Hepatocyte (in vitro differentiated cells): ENCODE data around the gene ATAD3B. TPM values are rescaled to one million over a fixed set of nuclear protein-coding genes. Genes with fewer than 3 reads are reported as not detected.
"Not testable (repeated sequence)": the region's sequence is repeated elsewhere in the genome, so short reads cannot be mapped to it uniquely, and the experiment has no call there.

Source experiments
- DNase-seq: peaks from one replicate; pipeline ENCODE4 v3.0.0-alpha.2; 2016; ENCODE audit warnings: low spot score
- H2AFZ ChIP-seq: fragments of 200-600 bp; sonication (generic); 2 replicates; pipeline ENCODE4 v1.6.0; 2016; ENCODE audit warnings: antibody characterized with exemption, mild to moderate bottlenecking
- H3K27ac ChIP-seq: fragments of 200-600 bp; sonication (generic); 2 replicates; pipeline ENCODE4 v1.5.1; 2016; ENCODE audit warnings: mild to moderate bottlenecking
- H3K27me3 ChIP-seq: fragments of 200-600 bp; sonication (generic); 2 replicates; pipeline ENCODE4 v1.6.1; 2016
- H3K36me3 ChIP-seq: fragments of 200-600 bp; sonication (generic); replicated peaks from 2 replicates; pipeline ENCODE4 v1.5.1; 2016; ENCODE audit warnings: low read depth; ENCODE audit not compliant: insufficient read depth
- H3K4me1 ChIP-seq: fragments of 200-600 bp; sonication (generic); 2 replicates; pipeline ENCODE4 v1.5.1; 2016; ENCODE audit warnings: mild to moderate bottlenecking, moderate library complexity; ENCODE audit not compliant: insufficient read depth
- H3K4me2 ChIP-seq: fragments of 200-600 bp; sonication (generic); 2 replicates; pipeline ENCODE4 v1.6.0; 2016
- H3K4me3 ChIP-seq: fragments of 200-600 bp; sonication (generic); 2 replicates; pipeline ENCODE4 v1.5.1; 2016; ENCODE audit warnings: mild to moderate bottlenecking
- H3K79me2 ChIP-seq: fragments of 200-600 bp; sonication (generic); 2 replicates; pipeline ENCODE4 v1.6.0; 2017; ENCODE audit warnings: mild to moderate bottlenecking
- H3K9me2 ChIP-seq: fragments of 200-600 bp; sonication (generic); replicated peaks from 2 replicates; pipeline ENCODE4 v1.6.0; 2017; ENCODE audit warnings: mild to moderate bottlenecking; ENCODE audit not compliant: insufficient read depth
- H3K9me3 ChIP-seq: fragments of 200-600 bp; sonication (generic); 2 replicates; pipeline ENCODE4 v1.5.1; 2016; ENCODE audit warnings: low read depth, mild to moderate bottlenecking
- H4K20me1 ChIP-seq: fragments of 200-600 bp; sonication (generic); 2 replicates; pipeline ENCODE4 v1.6.0; 2016; ENCODE audit warnings: mild to moderate bottlenecking; ENCODE audit not compliant: insufficient read depth, poor library complexity, severe bottlenecking
- CTCF ChIP-seq: fragments of 200-600 bp; sonication (generic); IDR thresholded peaks from 2 replicates; pipeline ENCODE4 v1.5.1; 2016; ENCODE audit warnings: antibody characterized with exemption, mild to moderate bottlenecking; ENCODE audit not compliant: poor library complexity
- EZH2 ChIP-seq: fragments of 200-600 bp; sonication (generic); IDR thresholded peaks from 2 replicates; pipeline ENCODE4 v1.6.1; 2016; ENCODE audit warnings: antibody characterized with exemption, mild to moderate bottlenecking, borderline replicate concordance
- EZH2phosphoT487 ChIP-seq: fragments of 200-600 bp; sonication (generic); IDR thresholded peaks from one replicate; pipeline ENCODE4 v1.6.1; 2018; ENCODE audit warnings: antibody characterized with exemption, mild to moderate bottlenecking, low read depth, moderate library complexity; ENCODE audit not compliant: unreplicated experiment, severe bottlenecking
- WGBS: methylation state at CpG from one replicate; pipeline ENCODE4 v1.1.6; 2016; ENCODE audit warnings: low lambda C conversion rate; ENCODE audit errors: missing lambda C conversion rate; 5-methylcytosine and 5-hydroxymethylcytosine counted together
- polyA plus RNA-seq: library from polyadenylated mRNA; unstranded; fragments of >200 nt; fragmentation: Nextera tagmentation; extraction: Ambion mirVana; gene quantifications from 2 replicates; pipeline ENCODE4 v1.2.1, GENCODE V29; 2016
- total RNA-seq: library from RNA; depleted of rRNA; stranded (reverse); fragments of >200 nt; gene quantifications from 2 replicates; pipeline ENCODE4 v1.2.3, GENCODE V29; 2014

ATAD3B gene
- total and polyA plus RNA-seq, 2 experiments from 2014 or later = 13.4 to 33.2 TPM

GRCh38 chr1:1482856-1483255, 11.3 kb downstream of the ATAD3B start:
- no peaks in the 10 kb centered on the region for H3K36me3 ChIP-seq

GRCh38 chr1:1483714-1484113, 12.1 kb downstream of the ATAD3B start:
- H3K9me2 ChIP-seq = no peaks in the 10 kb centered on the region
- no peak overlapping the region for H2AFZ ChIP-seq
- no peaks in the 10 kb centered on the region for H3K4me1 ChIP-seq
- H3K4me2 ChIP-seq = no peak overlapping the region
- no peaks in the 10 kb centered on the region for H4K20me1 ChIP-seq
- no peak for DNase-seq
- H3K27me3 ChIP-seq = no peaks in the 10 kb centered on the region
- no peaks in the 10 kb centered on the region for H3K9me3 ChIP-seq
- no peaks in the 10 kb centered on the region for H3K36me3 ChIP-seq
- no peak overlapping the region for H3K27ac ChIP-seq
- no peak overlapping the region for H3K4me3 ChIP-seq
- H3K79me2 ChIP-seq = no peaks in the 10 kb centered on the region
- WGBS = 96% methylated on average over 16 of the region's 16 CpGs
- no peak for TF ChIP-seq CTCF
- no peak for TF ChIP-seq EZH2
- no peak for TF ChIP-seq EZH2phosphoT487

More at GRCh38 chr1:1482856-1483255, 11.3 kb downstream of the ATAD3B start:
- H3K4me1 ChIP-seq = no peaks in the 10 kb centered on the region
- no peak overlapping the region for H3K4me3 ChIP-seq
- 98% methylated on average over 14 of the region's 14 CpGs for WGBS
- no peaks in the 10 kb centered on the region for H3K27me3 ChIP-seq
- no peak for DNase-seq
- H3K27ac ChIP-seq = no peak overlapping the region
- H3K9me3 ChIP-seq = no peaks in the 10 kb centered on the region
- no peaks in the 10 kb centered on the region for H3K9me2 ChIP-seq
- H3K4me2 ChIP-seq = no peak overlapping the region
- no peaks in the 10 kb centered on the region for H4K20me1 ChIP-seq
- peaks cover 1% of the 10 kb centered on the region for H3K79me2 ChIP-seq
- no peak overlapping the region for H2AFZ ChIP-seq
- TF ChIP-seq EZH2phosphoT487 = no peak
- TF ChIP-seq EZH2 = no peak
- no peak for TF ChIP-seq CTCF

GRCh38 chr1:1484976-1485750, 13.6 kb downstream of the ATAD3B start:
- H3K9me2 ChIP-seq, H3K4me2 ChIP-seq, H3K27me3 ChIP-seq, H3K4me1 ChIP-seq, H4K20me1 ChIP-seq, H3K9me3 ChIP-seq, H2AFZ ChIP-seq, DNase-seq, H3K27ac ChIP-seq, H3K79me2 ChIP-seq, H3K4me3 ChIP-seq, H3K36me3 ChIP-seq: not testable (repeated sequence)
- 97% methylated on average over 40 of the region's 46 CpGs for WGBS

GRCh38 chr1:1485755-1486317, 14.3 kb downstream of the ATAD3B start:
- not testable (repeated sequence) for H3K4me2 ChIP-seq, H3K36me3 ChIP-seq, DNase-seq, H3K4me3 ChIP-seq, H3K9me3 ChIP-seq, H2AFZ ChIP-seq, H3K27me3 ChIP-seq, H3K79me2 ChIP-seq, H3K4me1 ChIP-seq, H3K27ac ChIP-seq, H4K20me1 ChIP-seq, H3K9me2 ChIP-seq
- WGBS = 98% methylated on average over 29 of the region's 31 CpGs
